Endothelial cell (in vitro differentiated cells): Measurements from ENCODE around the gene TTLL8. TPM values are rescaled to one million over a fixed set of nuclear protein-coding genes. Genes with fewer than 3 reads are reported as not detected.

Experiments used
- DNase-seq: peaks from one replicate; pipeline ENCODE4 v3.0.0; 2021; ENCODE audit warnings: low spot score
- H3K27ac Mint-ChIP-seq: one replicate; pipeline ENCODE4 v1.8.0; 2021; ENCODE audit warnings: mixed read lengths, inconsistent platforms; ENCODE audit not compliant: unreplicated experiment
- H3K27me3 Mint-ChIP-seq: one replicate; pipeline ENCODE4 v1.8.0; 2021; ENCODE audit warnings: mild to moderate bottlenecking, moderate library complexity, mixed read lengths, inconsistent platforms; ENCODE audit not compliant: unreplicated experiment
- H3K36me3 Mint-ChIP-seq: one replicate; pipeline ENCODE4 v1.8.0; 2021; ENCODE audit warnings: mild to moderate bottlenecking, low read depth, mixed read lengths, inconsistent platforms; ENCODE audit not compliant: unreplicated experiment
- H3K4me1 Mint-ChIP-seq: one replicate; pipeline ENCODE4 v1.8.0; 2021; ENCODE audit warnings: mild to moderate bottlenecking, mixed read lengths, inconsistent platforms; ENCODE audit not compliant: unreplicated experiment
- H3K4me3 Mint-ChIP-seq: one replicate; pipeline ENCODE4 v1.8.0; 2021; ENCODE audit warnings: mild to moderate bottlenecking, mixed read lengths, inconsistent platforms; ENCODE audit not compliant: unreplicated experiment
- H3K9me3 Mint-ChIP-seq: one replicate; pipeline ENCODE4 v1.8.0; 2021; ENCODE audit warnings: mixed read lengths, inconsistent platforms; ENCODE audit not compliant: unreplicated experiment
- total RNA-seq: library from RNA; stranded (reverse); fragmentation: NEBNext Ultra II Directional; extraction: Animal tissue kit (Norgen Biotek cat#: 25700); gene quantifications from one replicate; pipeline ENCODE4 v1.2.1, GENCODE V29; 2021; ENCODE audit not compliant: unreplicated experiment
- TF ChIP-seq, protein P1 (sequence below): fragments of 200-600 bp; sonication (generic); IDR thresholded peaks from one replicate; pipeline ENCODE4 v1.5.0; 2021; ENCODE audit warnings: antibody characterized with exemption; ENCODE audit not compliant: unreplicated experiment

Gene TTLL8
- total RNA-seq, 1 donor from 2014 or later = not detected

DNA sequence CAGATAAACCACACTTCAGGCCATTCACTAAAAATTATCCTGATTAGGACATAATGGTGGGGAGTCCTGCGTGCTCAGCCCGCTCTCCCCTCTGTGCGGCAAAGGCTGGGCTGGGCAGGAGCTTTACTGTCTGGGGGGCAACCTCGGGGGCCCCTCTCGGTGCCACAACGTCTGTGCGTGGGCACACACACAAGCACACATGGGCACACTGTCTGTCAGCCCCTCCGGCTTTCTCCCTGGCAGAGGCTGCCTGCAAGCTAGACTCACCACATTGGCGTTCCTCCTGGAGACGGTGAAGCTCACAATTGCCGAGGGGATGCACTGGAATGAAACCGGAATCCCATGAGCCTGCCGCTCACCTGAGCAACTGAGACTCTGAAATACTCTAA lies 22.0 kb upstream of the TTLL8 start:
- no peak for DNase-seq
- H3K27ac Mint-ChIP-seq = no peak overlapping the region

GRCh38 chr22:50078761-50079160 lies 20.7 kb upstream of the TTLL8 start:
- Mint-ChIP-seq H3K4me3 (no peak overlapping the region), H3K9me3 (no peaks in the 10 kb centered on the region), H3K4me1 (peaks cover 6% of the 10 kb centered on the region), H3K27ac (no peak overlapping the region), H3K36me3 (no peaks in the 10 kb centered on the region), H3K27me3 (peaks cover 2% of the 10 kb centered on the region)
- TF ChIP-seq, protein P1, sequence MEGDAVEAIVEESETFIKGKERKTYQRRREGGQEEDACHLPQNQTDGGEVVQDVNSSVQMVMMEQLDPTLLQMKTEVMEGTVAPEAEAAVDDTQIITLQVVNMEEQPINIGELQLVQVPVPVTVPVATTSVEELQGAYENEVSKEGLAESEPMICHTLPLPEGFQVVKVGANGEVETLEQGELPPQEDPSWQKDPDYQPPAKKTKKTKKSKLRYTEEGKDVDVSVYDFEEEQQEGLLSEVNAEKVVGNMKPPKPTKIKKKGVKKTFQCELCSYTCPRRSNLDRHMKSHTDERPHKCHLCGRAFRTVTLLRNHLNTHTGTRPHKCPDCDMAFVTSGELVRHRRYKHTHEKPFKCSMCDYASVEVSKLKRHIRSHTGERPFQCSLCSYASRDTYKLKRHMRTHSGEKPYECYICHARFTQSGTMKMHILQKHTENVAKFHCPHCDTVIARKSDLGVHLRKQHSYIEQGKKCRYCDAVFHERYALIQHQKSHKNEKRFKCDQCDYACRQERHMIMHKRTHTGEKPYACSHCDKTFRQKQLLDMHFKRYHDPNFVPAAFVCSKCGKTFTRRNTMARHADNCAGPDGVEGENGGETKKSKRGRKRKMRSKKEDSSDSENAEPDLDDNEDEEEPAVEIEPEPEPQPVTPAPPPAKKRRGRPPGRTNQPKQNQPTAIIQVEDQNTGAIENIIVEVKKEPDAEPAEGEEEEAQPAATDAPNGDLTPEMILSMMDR = no peak
- DNase-seq = no peak

More for the DNA sequence above, 22.0 kb upstream of the TTLL8 start:
- no peaks in the 10 kb centered on the region for H3K9me3 Mint-ChIP-seq
- H3K4me1 Mint-ChIP-seq = peaks cover 7% of the 10 kb centered on the region
- H3K4me3 Mint-ChIP-seq = no peak overlapping the region
- TF ChIP-seq, protein P1 = no peak
- H3K36me3 Mint-ChIP-seq = no peaks in the 10 kb centered on the region
- peaks cover 2% of the 10 kb centered on the region for H3K27me3 Mint-ChIP-seq

DNA sequence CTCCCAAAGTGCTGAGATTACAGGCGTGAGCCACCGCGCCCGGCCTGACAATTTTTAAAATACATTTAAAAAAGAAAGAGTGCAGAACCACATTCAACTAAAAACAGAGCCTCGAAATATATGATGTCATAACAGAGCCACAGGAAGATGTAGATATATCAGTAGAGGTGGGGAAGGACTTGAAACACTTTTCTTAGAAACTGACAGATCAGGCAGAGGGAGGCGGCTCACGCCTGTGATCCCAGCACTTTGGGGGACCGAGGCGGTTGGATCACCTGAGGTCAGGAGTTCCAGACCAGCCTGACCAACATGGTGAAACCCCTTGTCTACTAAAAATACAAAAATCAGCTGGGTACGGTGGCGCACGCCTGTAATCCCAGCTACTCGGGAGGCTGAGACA lies 20.1 kb upstream of the TTLL8 start:
- Mint-ChIP-seq H3K4me1 (peaks cover 6% of the 10 kb centered on the region), H3K4me3 (no peak overlapping the region), H3K27ac (no peak overlapping the region), H3K9me3 (no peaks in the 10 kb centered on the region), H3K27me3 (peaks cover 3% of the 10 kb centered on the region), H3K36me3 (no peaks in the 10 kb centered on the region)
- DNase-seq = no peak
- TF ChIP-seq, protein P1 = no peak

DNA sequence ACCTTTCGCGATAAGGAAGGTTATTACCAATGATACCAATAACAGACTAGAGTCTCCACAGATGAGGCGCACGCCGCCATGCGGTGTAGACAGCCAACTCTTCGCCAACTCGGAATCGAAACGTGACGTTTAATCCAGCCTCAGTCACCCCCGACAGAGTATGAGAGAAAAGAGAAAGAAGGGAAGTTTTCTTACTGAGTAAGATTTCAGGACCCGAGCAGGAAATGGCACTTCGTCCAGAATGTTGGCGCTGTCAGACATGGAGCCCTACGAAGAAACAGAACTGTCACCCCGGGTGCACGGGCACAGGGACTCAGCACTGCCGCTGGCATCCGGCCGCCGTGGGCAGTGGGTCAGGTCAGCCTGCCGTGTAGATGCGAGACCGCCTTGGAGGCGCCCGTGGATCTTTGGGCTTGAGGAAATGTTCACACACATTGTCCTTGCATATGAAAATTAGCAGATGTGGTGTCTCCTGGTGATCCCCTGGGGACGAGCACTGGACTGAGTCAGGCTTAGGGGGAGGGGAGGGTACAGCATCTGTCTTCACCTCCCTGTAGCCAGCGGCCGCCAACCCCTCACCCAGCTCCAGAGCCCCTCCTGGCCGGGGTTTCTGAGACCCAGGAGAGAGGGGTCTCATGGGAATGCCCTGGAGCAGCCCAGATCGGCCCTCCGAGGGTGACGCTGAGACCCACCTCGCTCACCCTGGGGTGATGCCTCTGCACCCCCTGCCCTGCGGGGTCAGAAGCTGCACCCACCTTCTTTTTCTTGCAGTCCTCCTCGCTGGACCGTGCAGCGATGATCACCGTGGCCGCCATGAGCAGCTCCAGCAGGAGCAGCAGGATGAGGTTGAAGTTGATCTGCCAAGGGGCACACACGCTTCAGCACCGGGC lies 18.8 kb upstream of the TTLL8 start:
- Mint-ChIP-seq H3K27me3 (peaks cover 2% of the 10 kb centered on the region), H3K4me3 (no peak overlapping the region), H3K4me1 (peaks cover 6% of the 10 kb centered on the region), H3K36me3 (no peaks in the 10 kb centered on the region), H3K27ac (no peak overlapping the region), H3K9me3 (no peaks in the 10 kb centered on the region)
- no peak for DNase-seq
- TF ChIP-seq, protein P1 = no peak
